ENCODE results near the gene RACGAP1.
A peak's percentile ranks its signal among the peaks of the same experiment; 100 is the strongest.

The RACGAP1 gene

DNA sequence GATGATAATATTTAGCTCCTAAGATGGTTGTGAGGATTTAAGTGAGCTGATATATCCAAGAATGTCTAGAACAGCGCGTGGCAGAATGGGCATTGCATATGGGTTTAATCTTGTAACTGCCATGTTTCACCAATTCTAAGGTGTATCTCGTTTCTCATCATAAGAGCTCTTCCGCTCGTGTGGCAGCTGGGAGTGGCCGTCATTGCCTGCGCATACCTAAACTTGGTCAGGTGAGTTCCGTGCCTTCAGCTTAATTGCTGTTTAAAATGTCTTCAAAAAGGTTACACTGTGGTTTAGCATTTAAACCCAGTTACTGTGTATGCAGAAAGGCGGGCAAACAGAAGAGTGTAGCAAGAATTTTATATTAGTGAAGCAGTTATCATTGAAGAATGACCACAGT lies 79.2 kb downstream of the RACGAP1 start:
- Mint-ChIP-seq H3K4me3 (peak overlapping the region; percentile 86), H3K27me3 (ENCODE audit: low read depth, poor library complexity) (peaks cover 27% of the 10 kb centered on the region), H3K27ac (no peak overlapping the region), H3K9me3 (no peaks in the 10 kb centered on the region), H3K36me3 (ENCODE audit: low read depth) (no peaks in the 10 kb centered on the region), H3K4me1 (peaks cover 47% of the 10 kb centered on the region)
- TF ChIP-seq, protein P1, sequence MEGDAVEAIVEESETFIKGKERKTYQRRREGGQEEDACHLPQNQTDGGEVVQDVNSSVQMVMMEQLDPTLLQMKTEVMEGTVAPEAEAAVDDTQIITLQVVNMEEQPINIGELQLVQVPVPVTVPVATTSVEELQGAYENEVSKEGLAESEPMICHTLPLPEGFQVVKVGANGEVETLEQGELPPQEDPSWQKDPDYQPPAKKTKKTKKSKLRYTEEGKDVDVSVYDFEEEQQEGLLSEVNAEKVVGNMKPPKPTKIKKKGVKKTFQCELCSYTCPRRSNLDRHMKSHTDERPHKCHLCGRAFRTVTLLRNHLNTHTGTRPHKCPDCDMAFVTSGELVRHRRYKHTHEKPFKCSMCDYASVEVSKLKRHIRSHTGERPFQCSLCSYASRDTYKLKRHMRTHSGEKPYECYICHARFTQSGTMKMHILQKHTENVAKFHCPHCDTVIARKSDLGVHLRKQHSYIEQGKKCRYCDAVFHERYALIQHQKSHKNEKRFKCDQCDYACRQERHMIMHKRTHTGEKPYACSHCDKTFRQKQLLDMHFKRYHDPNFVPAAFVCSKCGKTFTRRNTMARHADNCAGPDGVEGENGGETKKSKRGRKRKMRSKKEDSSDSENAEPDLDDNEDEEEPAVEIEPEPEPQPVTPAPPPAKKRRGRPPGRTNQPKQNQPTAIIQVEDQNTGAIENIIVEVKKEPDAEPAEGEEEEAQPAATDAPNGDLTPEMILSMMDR (IDR thresholded peaks at IDR 0.05) = no peak
- DNase-seq = no peak

DNA sequence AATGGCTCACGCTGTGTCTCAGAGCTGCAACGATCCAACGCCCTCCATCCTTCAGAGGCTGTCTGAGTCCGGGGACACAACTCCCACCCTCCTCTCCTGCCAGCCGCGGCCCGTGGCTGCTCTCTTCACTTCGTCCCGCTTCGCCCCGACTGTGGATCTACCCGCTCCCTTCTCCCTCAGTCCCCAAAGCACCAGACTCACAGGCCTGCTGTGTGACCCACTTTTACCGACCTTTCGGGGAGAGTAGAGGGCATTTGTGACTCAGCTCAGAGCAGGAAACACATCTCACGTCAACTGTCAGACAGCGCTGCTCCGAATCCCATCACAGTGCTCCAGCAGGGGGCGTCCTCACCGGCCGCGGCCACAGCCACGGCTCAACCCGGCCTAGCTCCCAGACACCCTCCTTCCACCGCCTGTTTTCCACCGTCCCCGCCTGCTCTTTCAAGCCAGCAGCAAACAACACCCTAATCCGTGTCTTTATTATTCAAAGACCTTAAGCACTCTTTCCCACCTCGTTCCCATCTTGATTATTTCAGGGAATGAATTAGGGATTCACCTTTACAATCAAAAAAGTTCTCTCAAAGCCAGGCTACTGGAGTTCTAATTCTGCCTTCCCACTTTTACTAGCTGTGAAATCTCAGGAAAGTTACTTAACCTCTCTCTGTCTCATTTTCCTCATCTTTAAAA lies 79.8 kb downstream of the RACGAP1 start:
- TF ChIP-seq, protein P1 (IDR thresholded peaks at IDR 0.05) = peak; percentile 83
- peaks cover 47% of the 10 kb centered on the region for H3K4me1 Mint-ChIP-seq
- H3K27ac Mint-ChIP-seq = no peak overlapping the region
- no peaks in the 10 kb centered on the region for H3K36me3 Mint-ChIP-seq (ENCODE audit: low read depth)
- peak; percentile 90 for DNase-seq
- peak overlapping the region; percentile 86 for H3K4me3 Mint-ChIP-seq
- peaks cover 27% of the 10 kb centered on the region for H3K27me3 Mint-ChIP-seq (ENCODE audit: low read depth, poor library complexity)
- H3K9me3 Mint-ChIP-seq = no peaks in the 10 kb centered on the region

DNA sequence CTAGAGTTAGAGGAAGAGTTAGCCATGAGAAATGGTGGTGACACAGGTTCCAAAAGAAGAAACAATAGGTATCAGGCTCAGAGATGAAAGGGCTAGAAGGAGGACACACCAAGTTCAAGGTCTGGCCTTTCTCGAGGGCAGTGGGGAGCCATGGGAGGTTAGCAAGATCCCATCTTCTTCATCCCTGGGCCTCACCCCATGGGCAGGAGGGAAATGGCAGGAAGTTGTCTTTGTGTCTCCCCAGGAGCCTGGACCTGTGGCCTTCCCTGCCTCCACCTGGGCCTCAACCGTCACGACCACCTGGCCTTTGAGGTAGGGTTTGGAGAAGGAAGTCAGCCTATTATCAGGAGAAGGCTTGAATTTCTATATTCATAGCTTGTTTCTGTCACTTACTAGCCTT lies 80.6 kb downstream of the RACGAP1 start:
- H3K9me3 Mint-ChIP-seq = no peaks in the 10 kb centered on the region
- H3K27ac Mint-ChIP-seq = no peak overlapping the region
- H3K4me1 Mint-ChIP-seq = peaks cover 41% of the 10 kb centered on the region
- H3K27me3 Mint-ChIP-seq (ENCODE audit: low read depth, poor library complexity) = peaks cover 30% of the 10 kb centered on the region
- no peak overlapping the region for H3K4me3 Mint-ChIP-seq
- no peaks in the 10 kb centered on the region for H3K36me3 Mint-ChIP-seq (ENCODE audit: low read depth)
- DNase-seq = no peak
- TF ChIP-seq, protein P1 (IDR thresholded peaks at IDR 0.05) = no peak

DNA sequence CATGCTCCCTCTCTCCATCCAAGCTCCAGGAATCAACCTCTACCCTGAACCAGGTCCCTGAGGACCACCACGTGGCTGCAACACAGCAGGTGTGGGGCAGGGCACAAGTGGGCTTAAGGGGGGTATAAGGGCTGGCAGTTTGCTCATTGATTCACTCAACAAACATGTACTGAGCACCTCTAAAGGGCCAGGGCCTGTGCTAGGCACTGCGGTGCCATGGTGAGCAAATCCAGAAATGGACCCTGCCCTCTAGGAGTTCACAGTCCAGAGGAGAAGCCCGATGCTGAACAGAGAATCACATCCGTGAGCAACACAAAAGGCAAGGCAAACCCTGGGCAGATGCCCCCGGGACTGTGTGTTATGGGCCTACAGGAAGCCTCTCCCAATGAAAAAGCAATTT lies 81.2 kb downstream of the RACGAP1 start:
- Mint-ChIP-seq H3K4me1 (peaks cover 41% of the 10 kb centered on the region), H3K27me3 (ENCODE audit: low read depth, poor library complexity) (peaks cover 32% of the 10 kb centered on the region), H3K9me3 (no peaks in the 10 kb centered on the region), H3K4me3 (no peak overlapping the region), H3K27ac (no peak overlapping the region), H3K36me3 (ENCODE audit: low read depth) (no peaks in the 10 kb centered on the region)
- DNase-seq = no peak
- TF ChIP-seq, protein P1 (IDR thresholded peaks at IDR 0.05) = no peak

DNA sequence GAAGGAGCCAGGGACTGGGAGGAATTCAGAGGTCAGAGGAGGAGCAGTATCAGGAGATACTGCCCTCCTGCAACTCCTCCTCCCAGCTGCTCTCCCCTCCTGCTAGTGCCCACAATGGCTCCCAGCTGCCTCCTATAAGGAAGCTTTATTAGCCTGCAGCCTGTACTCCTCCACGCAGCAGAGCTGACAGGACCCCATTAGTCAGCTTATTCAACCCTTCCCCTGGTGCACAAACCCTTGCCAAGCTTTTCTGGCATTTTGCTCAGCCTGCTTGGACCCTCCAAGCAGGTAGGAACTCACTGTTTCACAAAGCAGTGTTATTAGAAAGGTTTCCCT lies 81.7 kb downstream of the RACGAP1 start:
- no peak overlapping the region for H3K27ac Mint-ChIP-seq

More for the DNA sequence above, 81.7 kb downstream of the RACGAP1 start:
- Mint-ChIP-seq H3K4me3 (no peak overlapping the region), H3K27me3 (ENCODE audit: low read depth, poor library complexity) (peaks cover 32% of the 10 kb centered on the region), H3K36me3 (ENCODE audit: low read depth) (no peaks in the 10 kb centered on the region), H3K4me1 (peaks cover 41% of the 10 kb centered on the region), H3K9me3 (no peaks in the 10 kb centered on the region)
- no peak for DNase-seq
- TF ChIP-seq, protein P1 (IDR thresholded peaks at IDR 0.05) = no peak

All from nephron progenitor cell (in vitro differentiated cells).